Measurements from ENCODE around the gene ITIH3.

GRCh38 chr3:52792961-52793695, 1.5 kb upstream of the ITIH3 start:
- TF ChIP-seq, protein P1, sequence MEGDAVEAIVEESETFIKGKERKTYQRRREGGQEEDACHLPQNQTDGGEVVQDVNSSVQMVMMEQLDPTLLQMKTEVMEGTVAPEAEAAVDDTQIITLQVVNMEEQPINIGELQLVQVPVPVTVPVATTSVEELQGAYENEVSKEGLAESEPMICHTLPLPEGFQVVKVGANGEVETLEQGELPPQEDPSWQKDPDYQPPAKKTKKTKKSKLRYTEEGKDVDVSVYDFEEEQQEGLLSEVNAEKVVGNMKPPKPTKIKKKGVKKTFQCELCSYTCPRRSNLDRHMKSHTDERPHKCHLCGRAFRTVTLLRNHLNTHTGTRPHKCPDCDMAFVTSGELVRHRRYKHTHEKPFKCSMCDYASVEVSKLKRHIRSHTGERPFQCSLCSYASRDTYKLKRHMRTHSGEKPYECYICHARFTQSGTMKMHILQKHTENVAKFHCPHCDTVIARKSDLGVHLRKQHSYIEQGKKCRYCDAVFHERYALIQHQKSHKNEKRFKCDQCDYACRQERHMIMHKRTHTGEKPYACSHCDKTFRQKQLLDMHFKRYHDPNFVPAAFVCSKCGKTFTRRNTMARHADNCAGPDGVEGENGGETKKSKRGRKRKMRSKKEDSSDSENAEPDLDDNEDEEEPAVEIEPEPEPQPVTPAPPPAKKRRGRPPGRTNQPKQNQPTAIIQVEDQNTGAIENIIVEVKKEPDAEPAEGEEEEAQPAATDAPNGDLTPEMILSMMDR (IDR thresholded peaks at IDR 0.05): no peak
- TF ChIP-seq POLR2A (IDR thresholded peaks at IDR 0.05): no peak
- TF ChIP-seq EP300 (IDR thresholded peaks at IDR 0.05): no peak

All from ovary (tissue), 3 donors.